Glutamatergic neuron (in vitro differentiated cells): ENCODE results near the gene AGAP1. TPM values are rescaled to one million over a fixed set of nuclear protein-coding genes. Genes with fewer than 3 reads are reported as not detected.

Source experiments
- DNase-seq: peaks from one replicate; pipeline ENCODE4 v3.0.0; 2022
- H3K27ac Mint-ChIP-seq: one replicate; pipeline ENCODE4 v1.8.0; 2020; ENCODE audit warnings: mild to moderate bottlenecking, mixed read lengths, inconsistent platforms; ENCODE audit not compliant: unreplicated experiment
- H3K27me3 Mint-ChIP-seq: one replicate; pipeline ENCODE4 v1.8.0; 2020; ENCODE audit warnings: mild to moderate bottlenecking, moderate library complexity, mixed read lengths, inconsistent platforms; ENCODE audit not compliant: unreplicated experiment
- H3K36me3 Mint-ChIP-seq: one replicate; pipeline ENCODE4 v1.8.0; 2020; ENCODE audit warnings: mild to moderate bottlenecking, mixed read lengths, inconsistent platforms; ENCODE audit not compliant: unreplicated experiment
- H3K4me1 Mint-ChIP-seq: one replicate; pipeline ENCODE4 v1.8.0; 2020; ENCODE audit warnings: mild to moderate bottlenecking, low read depth, mixed read lengths, inconsistent platforms; ENCODE audit not compliant: unreplicated experiment
- H3K4me3 Mint-ChIP-seq: one replicate; pipeline ENCODE4 v1.8.0; 2020; ENCODE audit warnings: mild to moderate bottlenecking, mixed read lengths, inconsistent platforms; ENCODE audit not compliant: unreplicated experiment
- H3K9me3 Mint-ChIP-seq: one replicate; pipeline ENCODE4 v1.8.0; 2020; ENCODE audit warnings: mild to moderate bottlenecking, moderate library complexity, mixed read lengths, inconsistent platforms; ENCODE audit not compliant: unreplicated experiment
- CTCF ChIP-seq: fragments of 200-600 bp; sonication (generic); IDR thresholded peaks from one replicate; pipeline ENCODE4 v1.5.0; 2021; ENCODE audit not compliant: partially characterized antibody, unreplicated experiment
- total RNA-seq: library from RNA; stranded (reverse); fragmentation: NEBNext Ultra II Directional; extraction: Animal tissue kit (Norgen Biotek cat#: 25700); gene quantifications from one replicate; pipeline ENCODE4 v1.2.1, GENCODE V29; 2021; ENCODE audit not compliant: unreplicated experiment

AGAP1 gene
- total RNA-seq, 1 donor from 2014 or later, result 153 TPM

GRCh38 chr2:236175548-236176150 lies 681.8 kb downstream of the AGAP1 start:
- Mint-ChIP-seq H3K27me3 (peaks cover 26% of the 10 kb centered on the region), H3K36me3 (no peaks in the 10 kb centered on the region), H3K9me3 (peaks cover 2% of the 10 kb centered on the region), H3K4me1 (peaks cover 17% of the 10 kb centered on the region), H3K4me3 (no peak overlapping the region), H3K27ac (no peak overlapping the region)
- no peak for DNase-seq
- TF ChIP-seq CTCF, result no peak

GRCh38 chr2:236176417-236176816 lies 682.6 kb downstream of the AGAP1 start:
- Mint-ChIP-seq H3K27ac (no peak overlapping the region), H3K36me3 (no peaks in the 10 kb centered on the region), H3K9me3 (peaks cover 2% of the 10 kb centered on the region), H3K4me3 (peak overlapping the region; percentile 34), H3K27me3 (peaks cover 24% of the 10 kb centered on the region), H3K4me1 (peaks cover 15% of the 10 kb centered on the region)
- TF ChIP-seq CTCF, result peak; percentile 74
- peak; percentile 64 for DNase-seq

GRCh38 chr2:236176951-236177350 lies 683.1 kb downstream of the AGAP1 start:
- peaks cover 11% of the 10 kb centered on the region for H3K4me1 Mint-ChIP-seq
- DNase-seq, result no peak
- peaks cover 24% of the 10 kb centered on the region for H3K27me3 Mint-ChIP-seq

GRCh38 chr2:236177604-236177966 lies 683.7 kb downstream of the AGAP1 start:
- peaks cover 24% of the 10 kb centered on the region for H3K27me3 Mint-ChIP-seq
- H3K4me3 Mint-ChIP-seq, result no peak overlapping the region
- H3K4me1 Mint-ChIP-seq, result peaks cover 9% of the 10 kb centered on the region
- TF ChIP-seq CTCF, result no peak
- no peak overlapping the region for H3K27ac Mint-ChIP-seq
- peak; percentile 80 for DNase-seq
- H3K36me3 Mint-ChIP-seq, result no peaks in the 10 kb centered on the region
- peaks cover 2% of the 10 kb centered on the region for H3K9me3 Mint-ChIP-seq

More at GRCh38 chr2:236176951-236177350, 683.1 kb downstream of the AGAP1 start:
- Mint-ChIP-seq H3K27ac (no peak overlapping the region), H3K36me3 (no peaks in the 10 kb centered on the region), H3K4me3 (no peak overlapping the region), H3K9me3 (peaks cover 2% of the 10 kb centered on the region)
- TF ChIP-seq CTCF, result no peak

- H3K27ac Mint-ChIP-seq, result peak overlapping the region; percentile 46
- H3K4me3 Mint-ChIP-seq, result peak overlapping the region; percentile 85
- H3K4me1 Mint-ChIP-seq, result peaks cover 9% of the 10 kb centered on the region
- peaks cover 2% of the 10 kb centered on the region for H3K9me3 Mint-ChIP-seq
- peaks cover 26% of the 10 kb centered on the region for H3K27me3 Mint-ChIP-seq
- no peaks in the 10 kb centered on the region for H3K36me3 Mint-ChIP-seq
- peak; percentile 95 for DNase-seq
- TF ChIP-seq CTCF, result peak; percentile 93
Measured at GRCh38 chr2:236177967-236178889, 684.4 kb downstream of the AGAP1 start.
